ENCODE results near the gene PSMA3.
"Not testable (repeated sequence)": the region's sequence is repeated elsewhere in the genome, so short reads cannot be mapped to it uniquely, and the experiment has no call there.

PSMA3 gene

DNA sequence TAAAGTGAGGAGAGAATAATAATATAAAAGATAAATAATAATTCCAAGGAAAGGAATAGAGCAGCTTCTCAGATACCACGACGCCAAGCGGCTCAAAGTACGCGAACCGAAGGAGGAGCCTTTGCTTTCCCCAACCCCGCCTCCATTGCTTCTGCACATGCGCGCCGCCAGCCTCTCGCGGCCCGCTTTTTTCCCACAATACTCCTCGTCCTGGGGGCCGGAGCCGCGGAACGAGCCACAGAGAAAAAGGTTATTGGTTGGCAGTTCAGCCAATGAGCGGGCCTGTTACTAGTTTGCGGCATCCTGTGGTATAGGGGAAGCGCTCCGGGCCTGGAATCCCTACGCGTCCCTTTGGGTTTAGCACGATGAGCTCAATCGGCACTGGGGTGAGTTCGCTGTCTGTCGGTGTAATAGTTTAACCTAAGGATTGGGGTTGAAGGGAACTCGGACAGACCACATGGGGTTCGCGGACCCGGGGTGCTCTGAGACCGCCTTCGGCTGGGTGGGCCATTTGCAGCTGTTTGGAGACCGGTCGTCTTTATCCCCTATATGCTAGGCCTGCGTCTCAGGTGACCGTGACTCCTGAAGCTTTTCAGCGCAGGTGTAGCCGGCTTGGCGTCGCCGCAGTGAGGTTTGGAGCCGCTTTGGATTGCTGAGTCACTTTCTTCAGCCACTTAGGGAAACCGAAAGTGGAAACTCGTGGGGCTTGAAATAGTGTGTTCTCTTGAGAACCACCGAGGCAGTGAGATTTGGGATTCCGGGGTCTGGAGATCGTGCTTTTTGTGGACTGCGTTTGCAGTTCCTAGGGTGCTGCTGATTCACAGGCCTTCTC is at the start of gene PSMA3:
Gene PSMA3 (plus strand): TSS at position 288 of the 832 bp plus-strand sequence. CDS start 78 bp downstream, at position 366.
- peak; percentile 97 for DNase-seq

DNA sequence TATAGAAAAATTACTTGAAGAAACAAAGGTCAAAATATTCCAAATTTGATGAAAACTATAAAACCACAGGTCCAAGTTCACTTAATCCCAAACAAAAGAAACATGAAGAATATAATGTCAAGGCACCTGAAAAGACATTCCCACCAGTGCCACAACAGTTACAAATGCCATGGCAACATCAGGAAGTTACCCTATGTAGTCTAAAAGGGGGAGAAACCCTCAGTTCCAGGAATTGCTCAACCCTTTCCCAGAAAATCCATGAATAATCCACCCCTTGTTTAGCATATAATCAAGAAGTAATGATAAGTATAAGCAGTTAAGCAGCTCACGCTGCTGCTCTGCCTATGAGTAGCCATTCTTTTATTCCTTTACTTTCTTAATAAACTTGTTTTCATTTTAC is 48.4 kb upstream of the PSMA3 start:
- DNase-seq = no peak

DNA sequence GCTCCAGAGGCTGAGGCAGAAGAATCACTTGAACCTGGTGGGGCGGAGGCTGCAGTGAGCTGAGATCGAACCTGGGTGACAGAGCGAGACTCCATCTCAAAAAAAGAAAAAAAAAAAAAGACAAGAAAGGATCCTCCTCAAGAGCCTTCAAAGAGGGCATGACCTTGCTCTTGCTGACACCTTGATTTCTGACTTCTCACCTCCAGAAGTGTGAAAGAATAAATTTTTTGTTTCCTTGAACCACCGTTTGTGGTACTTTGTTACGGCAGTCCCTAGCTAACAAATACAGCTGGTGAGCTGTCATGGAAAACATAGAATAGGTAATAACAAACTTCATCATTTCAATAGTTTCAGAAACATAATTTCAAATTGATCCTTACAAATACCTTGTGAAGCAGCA is 46.6 kb upstream of the PSMA3 start:
- no peak for DNase-seq

DNA sequence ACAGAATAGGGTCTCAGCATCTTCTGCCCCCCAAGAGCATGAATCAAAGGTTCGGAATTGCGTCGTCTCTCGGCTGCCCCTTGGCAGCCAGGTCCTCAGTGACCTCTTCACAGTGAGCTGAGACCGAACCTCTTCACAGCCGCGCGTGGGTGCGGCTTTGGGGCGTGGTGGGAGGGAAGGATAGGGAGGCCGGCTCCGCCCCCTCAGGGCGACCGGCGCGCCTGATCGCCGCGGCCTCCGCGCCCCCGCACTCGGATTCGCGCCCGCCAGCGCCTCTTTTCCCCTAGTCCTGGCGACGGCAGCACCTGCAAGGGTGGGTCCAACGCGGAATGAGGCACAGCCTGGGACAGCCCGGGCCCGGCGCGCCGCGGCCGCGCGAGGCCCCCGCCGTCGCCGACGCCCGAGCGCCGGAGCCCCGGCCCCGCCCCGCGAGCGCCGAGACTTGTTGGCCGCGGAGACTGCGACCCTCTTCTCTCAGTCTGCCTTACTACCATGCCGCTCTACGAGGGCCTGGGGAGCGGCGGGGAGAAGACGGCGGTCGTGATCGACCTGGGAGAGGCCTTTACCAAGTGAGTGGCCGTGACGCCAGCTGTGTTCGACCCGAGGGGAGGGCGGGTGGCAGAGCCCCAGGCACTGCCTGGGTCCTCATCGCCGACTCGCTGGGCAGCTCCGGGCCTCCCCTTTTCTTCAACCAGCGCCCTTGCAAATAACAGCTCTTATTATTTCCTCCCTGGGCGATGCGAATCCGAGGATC is 44.7 kb upstream of the PSMA3 start, which contains the start of gene ACTR10:
Gene ACTR10 (plus strand): TSS at position 424 of the 754 bp plus-strand sequence. CDS start 69 bp downstream, at position 493.
- peak; percentile 95 for DNase-seq

DNA sequence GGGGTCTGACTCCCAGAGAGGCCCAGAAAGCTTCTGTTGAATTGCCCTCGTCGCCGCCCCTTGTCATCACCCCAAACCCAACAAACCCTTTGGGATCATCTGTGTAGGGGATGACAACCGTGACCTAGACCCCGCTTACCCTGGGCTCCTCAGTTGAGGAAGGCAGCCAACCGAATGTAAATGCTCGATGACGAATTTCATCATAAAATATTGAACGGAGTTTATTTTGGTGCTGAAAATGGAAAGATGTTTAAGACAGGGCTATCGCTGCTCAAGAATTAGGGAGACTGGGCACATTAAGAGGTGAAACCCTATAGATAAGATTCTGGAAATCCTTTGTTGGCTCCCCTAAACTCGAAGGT is 44.2 kb upstream of the PSMA3 start:
- DNase-seq = no peak

DNA sequence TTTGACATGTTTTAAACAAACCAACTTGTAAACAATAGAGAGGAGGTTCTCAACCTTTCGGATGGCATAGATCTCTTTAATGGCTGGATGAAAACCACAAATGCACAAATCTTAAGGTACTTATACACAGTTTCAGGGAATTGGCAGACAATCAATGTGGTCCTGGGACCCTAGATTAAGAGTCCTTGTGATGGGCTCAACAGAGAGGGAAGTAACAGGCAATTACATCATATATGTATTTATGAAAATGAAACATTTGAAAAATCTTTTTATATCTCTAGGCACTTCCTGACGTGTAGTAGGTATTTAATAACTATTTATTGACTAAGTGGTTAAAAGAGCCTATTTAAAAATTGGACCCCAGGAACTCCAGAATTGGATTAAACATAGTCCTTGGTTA is 43.8 kb upstream of the PSMA3 start:
- DNase-seq = no peak

DNA sequence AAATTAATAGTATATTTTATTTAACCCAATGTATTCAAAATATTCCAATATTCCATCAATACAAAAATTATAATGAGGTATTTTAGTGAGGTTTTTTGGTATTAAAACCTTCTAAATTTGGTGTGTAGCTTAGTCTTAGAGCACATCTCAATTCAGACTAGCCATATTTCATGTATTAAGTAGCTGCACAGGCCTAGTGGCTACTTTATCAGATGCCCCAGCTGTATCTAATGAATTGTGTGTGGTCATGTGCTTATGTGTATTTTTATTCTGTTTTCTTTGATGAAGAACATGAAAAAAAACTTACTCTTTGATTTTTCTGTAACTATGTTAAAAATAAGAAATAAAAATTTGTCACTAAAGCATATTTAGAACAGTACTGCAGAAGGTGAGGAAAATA is 31.5 kb upstream of the PSMA3 start:
- DNase-seq = no peak

DNA sequence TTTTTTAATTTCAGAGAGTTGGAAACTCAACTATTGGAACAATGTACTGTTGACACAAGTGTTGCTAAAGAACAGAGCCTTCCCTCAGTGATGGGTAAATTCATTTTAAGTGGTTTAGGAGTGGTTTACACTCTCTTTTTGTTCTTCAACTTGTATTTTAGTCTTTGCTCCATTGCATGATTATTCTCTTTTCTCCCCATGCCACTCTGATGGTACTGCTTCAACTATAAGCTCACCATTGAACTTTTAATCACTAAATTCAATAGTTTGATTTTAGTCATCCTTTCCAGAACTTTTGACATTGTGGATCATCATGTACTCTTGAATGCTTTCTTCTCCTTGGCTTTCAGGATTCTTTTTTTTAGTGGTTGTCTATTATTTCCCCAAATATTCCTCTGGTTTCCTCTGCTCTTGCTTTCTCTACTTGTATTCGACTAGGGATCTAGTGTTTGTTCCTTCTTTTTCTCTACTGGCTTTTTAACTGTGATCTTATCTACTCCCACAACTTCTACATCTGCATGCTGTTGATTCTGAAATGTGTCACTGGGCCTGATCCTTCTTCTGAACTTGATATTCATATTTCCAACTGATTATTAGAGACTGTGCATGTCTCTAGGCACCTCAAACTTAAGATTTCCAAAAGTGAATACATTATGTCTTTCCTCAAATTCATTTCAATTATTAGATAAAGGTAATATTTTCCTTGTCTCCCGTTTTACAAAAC is 29.3 kb upstream of the PSMA3 start:
- no peak for DNase-seq

DNA sequence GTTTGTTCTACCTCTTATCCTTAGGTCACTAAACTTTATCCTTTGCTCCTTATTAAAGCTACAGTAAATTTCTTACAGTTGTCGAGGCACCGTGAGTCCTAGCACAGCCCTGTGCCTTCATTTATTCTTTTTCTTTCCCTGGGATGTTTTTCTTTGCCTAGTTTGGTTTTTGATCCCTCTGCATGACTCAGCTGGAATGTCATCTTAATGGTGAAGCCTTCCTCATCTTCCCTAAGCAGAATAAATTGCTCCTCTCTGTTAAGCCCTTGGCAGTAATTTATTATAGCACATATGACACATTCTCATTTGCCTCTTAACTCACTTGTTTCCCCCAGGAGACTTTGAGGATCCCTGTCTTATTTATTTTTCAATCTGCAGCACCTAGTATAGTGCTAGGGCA is 28.1 kb upstream of the PSMA3 start:
- no peak for DNase-seq

DNA sequence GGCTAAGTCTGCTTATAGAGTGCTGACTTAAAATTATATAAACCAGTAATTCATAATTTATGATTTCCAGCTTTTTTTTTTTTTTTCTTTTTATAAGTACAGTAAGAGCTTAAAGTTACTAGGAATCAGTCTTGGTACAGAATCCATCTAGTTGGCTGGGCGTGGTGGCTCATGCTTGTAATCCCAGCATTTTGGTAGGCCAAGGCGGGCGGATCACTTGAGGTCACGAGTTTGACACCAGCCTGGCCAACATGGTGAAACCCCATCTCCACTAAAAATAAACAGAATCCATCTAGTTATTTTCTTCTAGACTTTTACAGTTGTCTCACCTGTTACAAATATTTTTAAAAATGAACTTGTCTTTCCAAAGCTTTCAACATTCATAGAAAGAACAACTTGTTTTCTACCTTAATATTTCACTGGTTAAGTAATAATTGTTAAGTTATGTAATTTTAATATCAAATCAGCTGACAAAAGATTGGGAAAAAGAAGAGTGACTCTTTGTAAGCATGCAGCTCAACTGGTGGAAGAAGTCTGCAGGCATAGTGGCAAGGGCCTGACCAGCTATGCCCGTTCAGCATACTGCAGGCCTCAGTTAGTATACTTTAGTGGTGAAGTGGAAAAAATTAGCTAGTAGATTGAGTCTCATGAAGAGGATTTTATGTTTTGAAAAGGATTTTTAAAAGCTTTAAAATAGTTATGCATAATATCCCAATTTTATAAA is 17.4 kb upstream of the PSMA3 start:
- no peak for DNase-seq

DNA sequence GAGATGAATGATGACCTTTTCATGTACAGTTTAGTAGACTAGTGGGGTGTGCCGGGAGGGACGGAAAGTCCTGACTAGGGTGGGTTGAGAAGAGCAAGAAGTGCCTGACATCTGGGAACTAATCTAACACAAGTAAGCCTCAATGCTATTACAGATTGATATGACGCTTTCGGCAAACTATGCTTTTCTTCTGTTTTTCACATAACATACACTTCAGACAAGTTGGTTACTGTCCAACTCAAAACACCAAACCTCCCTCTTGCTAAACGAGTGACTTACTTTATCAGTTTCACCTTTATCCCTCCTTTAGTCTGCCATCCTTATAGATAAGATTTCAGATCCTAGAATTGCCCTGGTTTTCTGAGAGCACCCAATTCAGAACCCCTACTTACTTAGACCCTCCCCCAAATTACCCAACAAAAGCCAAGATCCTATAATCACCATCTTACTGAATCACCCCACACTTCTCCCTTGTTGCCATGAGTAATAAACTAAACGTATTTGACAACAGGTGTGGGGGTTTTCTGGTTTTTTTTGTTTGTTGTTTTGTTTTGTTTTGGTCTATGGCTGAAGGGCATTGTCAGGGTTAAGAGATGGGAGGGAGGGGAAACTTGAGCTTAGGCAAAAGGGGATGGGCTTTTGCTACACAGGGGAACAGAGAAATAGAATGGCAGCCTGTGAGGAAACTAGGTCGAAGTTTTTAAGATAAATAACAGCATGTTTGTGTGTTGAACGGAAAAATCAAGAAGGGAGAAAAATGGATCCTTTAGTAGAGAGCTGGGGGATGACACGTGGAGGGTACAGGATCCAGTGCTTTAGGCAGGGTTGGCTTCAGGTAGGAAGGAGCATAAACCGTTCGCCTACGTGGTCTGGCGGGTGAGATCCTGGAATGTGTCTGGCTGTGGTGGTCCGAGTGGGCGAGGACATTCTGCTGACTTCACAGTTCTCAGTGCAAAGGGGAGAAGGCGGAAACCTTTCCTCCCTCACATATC is 6.1 kb upstream of the PSMA3 start:
- DNase-seq = no peak

DNA sequence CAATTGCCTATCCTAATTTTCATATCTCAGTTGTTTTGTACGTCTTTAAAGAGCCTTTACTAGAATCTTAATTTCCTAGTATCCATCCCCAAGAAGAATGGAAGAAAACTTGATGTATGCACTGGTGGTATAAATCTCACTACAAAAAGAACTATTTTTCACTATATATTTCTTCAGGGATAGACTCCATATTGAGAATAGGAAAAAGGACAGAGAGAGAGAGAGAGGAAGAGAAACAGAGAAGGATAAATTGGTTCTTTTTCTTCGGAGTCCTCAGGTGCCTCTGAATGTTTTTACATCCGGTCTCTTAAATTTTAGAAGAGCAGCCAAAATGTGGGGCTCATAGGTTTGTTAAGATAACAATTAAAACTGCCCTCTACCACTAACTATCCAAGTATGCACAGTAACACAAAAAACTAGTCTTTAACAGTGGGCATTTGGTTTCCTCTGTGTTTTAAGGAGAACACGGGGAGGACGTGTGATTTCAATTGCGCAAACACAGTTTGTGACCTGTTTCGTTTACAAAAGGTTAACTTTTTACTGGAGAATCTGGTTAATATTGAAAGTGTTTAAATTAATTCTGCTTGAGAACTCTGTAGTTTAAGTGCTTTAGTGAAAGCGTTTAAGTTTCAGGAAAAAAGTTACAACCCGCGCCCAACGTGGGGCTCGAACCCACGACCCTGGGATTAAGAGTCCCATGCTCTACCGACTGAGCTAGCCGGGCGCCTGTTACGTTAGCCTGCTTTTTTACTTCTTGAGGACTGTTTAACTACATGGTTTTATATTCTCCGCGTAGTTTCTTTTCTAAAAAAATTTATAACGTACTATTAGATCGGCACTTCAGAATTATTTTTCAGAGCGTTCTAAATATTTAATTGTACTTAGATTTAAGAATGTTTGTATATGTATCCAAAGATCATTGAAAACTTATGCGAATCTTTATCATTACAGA is 5.1 kb upstream of the PSMA3 start:
- peak; percentile 96 for DNase-seq

DNA sequence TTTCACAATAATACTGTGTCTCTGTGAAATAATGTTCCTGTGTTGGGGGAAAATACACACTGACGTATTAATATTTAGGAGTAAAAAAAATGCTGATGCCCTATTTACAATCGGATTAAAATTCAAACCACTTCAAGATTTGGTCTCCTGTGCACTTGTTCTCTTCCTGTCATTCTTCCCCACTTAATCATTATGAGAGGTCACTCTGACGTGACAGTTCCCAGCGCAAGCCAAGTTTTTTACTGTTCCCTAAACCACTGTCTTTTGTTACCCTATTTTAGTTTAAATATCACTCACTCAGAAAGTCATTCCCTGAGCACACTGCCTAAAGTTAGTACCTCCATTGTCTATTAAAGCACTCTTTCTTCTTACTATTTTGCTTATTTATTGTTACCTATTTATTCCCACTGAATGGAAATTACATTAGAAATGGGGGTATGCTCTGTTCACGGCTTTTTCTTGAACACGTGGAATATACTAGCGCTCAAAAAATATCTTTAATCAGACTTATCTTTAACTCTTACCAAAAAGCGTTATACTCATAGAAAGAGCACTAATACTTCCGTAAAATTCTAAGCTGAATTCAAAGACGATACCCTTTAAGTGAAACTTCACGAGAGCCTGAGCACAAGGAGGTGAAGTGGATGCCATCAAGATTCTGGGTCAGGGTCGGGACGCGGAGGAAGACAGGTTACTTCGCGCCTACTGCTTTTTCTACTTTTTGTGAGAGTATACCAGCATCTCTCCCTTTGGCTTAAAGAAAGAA is 670 bp upstream of the PSMA3 start:
- no peak for DNase-seq

DNA sequence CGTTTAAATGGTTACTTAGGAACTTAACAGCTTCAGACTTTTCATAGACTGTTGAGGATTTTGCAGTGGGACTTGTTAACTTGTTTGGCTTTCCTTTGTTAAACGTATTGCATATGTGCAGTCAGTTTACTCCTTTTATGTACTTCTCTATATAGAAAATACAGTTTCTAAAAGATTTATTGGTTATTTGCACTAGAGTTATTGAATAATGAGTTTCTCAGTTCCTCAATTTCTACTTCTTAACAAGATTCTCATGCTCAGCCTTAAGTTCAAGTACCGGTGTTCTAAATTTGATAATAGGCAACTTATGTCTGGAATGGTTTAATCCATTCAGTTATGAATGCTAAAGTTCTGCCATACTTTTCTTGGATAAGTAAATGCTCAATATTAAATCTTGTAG is 919 bp downstream of the PSMA3 start:
- DNase-seq = no peak

DNA sequence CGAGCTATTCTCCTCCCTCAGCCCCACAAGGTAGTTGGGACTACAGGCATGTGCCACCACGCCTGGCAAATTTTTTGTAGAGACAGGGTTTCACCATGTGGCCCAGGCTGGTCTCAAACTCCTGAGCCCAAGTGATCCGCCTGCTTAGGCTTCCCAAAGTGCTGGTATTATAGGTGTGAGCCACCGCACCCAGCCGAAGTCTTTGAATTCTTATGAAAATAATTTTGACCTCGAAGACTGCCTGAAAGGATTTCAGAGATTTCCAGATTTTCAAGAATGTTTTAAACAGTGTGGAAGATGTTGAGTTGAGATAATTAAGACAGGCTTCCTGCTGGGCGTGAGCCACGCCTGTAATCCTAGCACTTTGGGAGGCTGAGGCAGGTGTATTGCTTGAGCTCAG is 5.0 kb downstream of the PSMA3 start:
- DNase-seq = no peak

DNA sequence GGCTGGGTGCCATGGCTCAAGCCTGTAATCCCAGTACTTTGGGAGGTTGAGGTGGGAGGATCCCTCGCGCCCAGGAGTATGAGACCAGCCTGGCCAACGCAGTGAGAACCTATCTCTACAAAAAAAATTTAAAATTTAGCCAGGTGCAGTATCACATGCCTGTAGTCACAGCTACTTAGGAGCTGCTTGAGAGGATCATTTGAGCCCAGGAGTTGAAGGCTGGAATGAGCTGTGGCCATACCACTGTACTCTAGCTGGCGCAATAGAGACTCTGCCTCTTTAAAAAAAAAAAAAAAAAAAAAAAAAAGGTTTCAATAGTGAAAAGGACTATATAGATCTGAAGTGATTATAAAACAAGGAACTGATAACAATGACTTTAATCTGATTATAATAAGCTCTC is 13.5 kb downstream of the PSMA3 start:
- no peak for DNase-seq

DNA sequence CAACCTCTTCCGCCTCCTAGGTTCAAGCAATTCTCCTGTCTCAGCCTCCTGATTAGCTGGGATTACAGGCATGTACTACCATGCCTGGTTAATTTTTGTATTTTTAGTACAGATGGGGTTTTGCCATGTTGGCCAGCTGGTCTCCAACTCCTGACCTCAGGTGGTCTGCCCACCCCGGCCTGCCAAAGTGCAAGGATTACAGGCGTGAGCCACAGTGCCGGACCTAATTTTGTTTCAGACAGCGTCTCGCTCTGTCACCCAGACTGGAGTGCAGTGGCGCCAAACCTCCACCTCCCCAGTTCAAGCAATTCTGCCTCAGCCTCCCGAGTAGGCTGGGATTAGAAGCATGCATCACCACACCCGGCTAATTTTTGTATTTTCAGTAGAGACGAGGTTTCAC is 17.4 kb downstream of the PSMA3 start:
- DNase-seq = not testable (repeated sequence)

DNA sequence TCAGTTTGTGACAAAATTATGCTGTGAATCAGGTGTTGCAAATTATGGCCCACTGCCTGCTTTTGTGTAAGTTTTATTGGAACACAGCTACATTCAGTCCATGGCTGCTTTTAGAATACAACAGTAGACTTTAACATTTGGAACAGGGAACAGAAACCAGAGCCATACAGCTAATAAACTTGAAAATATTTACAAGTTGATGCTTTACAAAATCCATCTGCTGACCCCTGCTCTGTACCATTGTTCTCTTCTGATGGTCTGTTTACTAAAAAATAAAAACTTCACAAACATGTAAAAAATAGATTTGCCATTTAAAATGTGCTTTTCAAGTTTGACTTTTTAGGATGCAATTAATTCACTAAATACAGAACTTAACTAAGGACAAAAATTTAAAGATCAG is 20.8 kb downstream of the PSMA3 start:
- DNase-seq = no peak

DNA sequence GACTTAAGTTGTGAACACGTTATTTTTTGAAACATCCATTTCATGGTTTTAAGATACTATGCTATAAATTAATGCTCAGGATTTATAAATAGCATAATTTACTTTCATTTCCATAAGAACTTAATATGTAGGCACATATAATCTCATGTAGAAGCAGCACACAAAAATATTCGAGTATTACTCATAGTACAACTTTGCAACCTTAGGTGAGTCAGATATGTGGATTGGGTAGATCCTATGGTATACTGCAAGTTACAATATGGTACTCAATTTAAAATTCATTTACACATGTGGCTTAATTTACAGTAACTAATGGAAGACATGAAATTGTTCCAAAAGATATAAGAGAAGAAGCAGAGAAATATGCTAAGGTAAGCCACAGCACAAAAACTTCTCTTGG is 26.0 kb downstream of the PSMA3 start:
- DNase-seq = no peak
